PC-3 (cell line): ENCODE data around the gene OR8B8. TPM values are rescaled to one million over a fixed set of nuclear protein-coding genes. Genes with fewer than 3 reads are reported as not detected.
"Not testable (repeated sequence)": the region's sequence is repeated elsewhere in the genome, so short reads cannot be mapped to it uniquely, and the experiment has no call there.

Source experiments
- ATAC-seq: fragments of 200-7000 bp; cut with Tn5 transposase; 2 replicates; pipeline ENCODE4 v1.9.1; 2020; ENCODE audit warnings: mild to moderate bottlenecking, moderate library complexity
- BruUV-seq: library from RNA; stranded (reverse); fragments of 400-500 nt; replicated peaks from 2 replicates; lab custom pipeline; 2021; lab: Mats Ljungman, UMichigan
- CTCF ChIA-PET: fragments of 300-600 bp; sonication (Branson Sonifier 250); formaldehyde crosslinking; loops from one replicate; lab custom pipeline; 2022; ENCODE audit warnings: antibody characterized with exemption; lab: Charles Lee
- POLR2A ChIA-PET: fragments of 300-600 bp; sonication (Branson Sonifier 250); formaldehyde crosslinking; loops from one replicate; lab custom pipeline; 2022; ENCODE audit warnings: antibody characterized with exemption; ENCODE audit not compliant: unreplicated experiment; lab: Charles Lee
- DNase-seq: peaks from one replicate; pipeline ENCODE4 v3.0.0-alpha.2; 2015
- H2AFZ ChIP-seq: fragments of 300-600 bp; sonication (generic); 2 replicates; pipeline ENCODE4 v1.6.0; 2016; ENCODE audit warnings: antibody characterized with exemption, low read length
- H3F3A ChIP-seq: fragments of 300-600 bp; sonication (generic); one replicate; pipeline ENCODE4 v1.6.0; 2017; ENCODE audit warnings: antibody characterized with exemption, low read length, control low read depth, mild to moderate bottlenecking; ENCODE audit not compliant: unreplicated experiment
- H3K27ac ChIP-seq: fragments of 300-600 bp; sonication (generic); 2 replicates; pipeline ENCODE4 v1.5.1; 2016; ENCODE audit warnings: mild to moderate bottlenecking, low read length
- H3K27me3 ChIP-seq: fragments of 300-600 bp; sonication (generic); 2 replicates; pipeline ENCODE4 v1.6.1; 2016; ENCODE audit warnings: low read length, mixed read lengths
- H3K36me3 ChIP-seq: fragments of 300-600 bp; sonication (generic); 2 replicates; pipeline ENCODE4 v1.6.1; 2016; ENCODE audit warnings: low read depth, mixed run types, low read length, mixed read lengths
- H3K4me1 ChIP-seq: fragments of 300-600 bp; sonication (generic); 2 replicates; pipeline ENCODE4 v1.5.1; 2016; ENCODE audit warnings: low read length; ENCODE audit not compliant: insufficient read depth
- H3K4me2 ChIP-seq: fragments of 300-600 bp; sonication (generic); 2 replicates; pipeline ENCODE4 v1.6.0; 2016; ENCODE audit warnings: low read length
- H3K4me3 ChIP-seq: fragments of 300-600 bp; sonication (generic); 2 replicates; pipeline ENCODE4 v1.5.1; 2016; ENCODE audit warnings: mild to moderate bottlenecking, low read length, mixed read lengths
- H3K79me2 ChIP-seq: fragments of 300-600 bp; sonication (generic); 2 replicates; pipeline ENCODE4 v1.6.1; 2017; ENCODE audit warnings: low read length, mixed read lengths
- H3K9ac ChIP-seq: fragments of 300-600 bp; sonication (generic); 2 replicates; pipeline ENCODE4 v1.6.0; 2016; ENCODE audit warnings: mild to moderate bottlenecking, low read length
- H3K9me2 ChIP-seq: fragments of 300-600 bp; sonication (generic); replicated peaks from 2 replicates; pipeline ENCODE4 v1.6.1; 2016; ENCODE audit warnings: mixed run types, low read length, mixed read lengths
- H3K9me3 ChIP-seq: fragments of 300-600 bp; sonication (generic); 2 replicates; pipeline ENCODE4 v1.6.1; 2016; ENCODE audit warnings: low read length, mixed read lengths
- H4K20me1 ChIP-seq: fragments of 300-600 bp; sonication (generic); 2 replicates; pipeline ENCODE4 v1.6.1; 2016; ENCODE audit warnings: low read length, mixed read lengths
- EZH2 ChIP-seq: fragments of 300-600 bp; sonication (generic); IDR thresholded peaks from one replicate; pipeline ENCODE4 v1.6.1; 2017; ENCODE audit warnings: antibody characterized with exemption, mild to moderate bottlenecking, low read length; ENCODE audit not compliant: unreplicated experiment
- EZH2phosphoT487 ChIP-seq: fragments of 300-600 bp; sonication (generic); IDR thresholded peaks from 2 replicates; pipeline ENCODE4 v1.6.1; 2018; ENCODE audit warnings: mild to moderate bottlenecking, antibody characterized with exemption, low read length, borderline replicate concordance
- intact Hi-C: fragments of 100-400 bp; cut with micrococcal nuclease; formaldehyde crosslinking; loops from 2 replicates; pipeline ENCODE4 v1.9.0; 2023
- total RNA-seq: library from RNA; depleted of rRNA; stranded (reverse); fragments of >200 nt; gene quantifications from 2 replicates; pipeline ENCODE4 v1.2.3, GENCODE V29; 2014
- TF ChIP-seq, protein P1 (sequence below): fragments of 300-600 bp; sonication (generic); conservative IDR thresholded peaks from 2 replicates; pipeline ENCODE4 v1.5.1; 2017; ENCODE audit warnings: antibody characterized with exemption, low read depth, mild to moderate bottlenecking, low read length

Gene OR8B8
- total RNA-seq, 1 experiment from 2014 or later, result not detected

DNA sequence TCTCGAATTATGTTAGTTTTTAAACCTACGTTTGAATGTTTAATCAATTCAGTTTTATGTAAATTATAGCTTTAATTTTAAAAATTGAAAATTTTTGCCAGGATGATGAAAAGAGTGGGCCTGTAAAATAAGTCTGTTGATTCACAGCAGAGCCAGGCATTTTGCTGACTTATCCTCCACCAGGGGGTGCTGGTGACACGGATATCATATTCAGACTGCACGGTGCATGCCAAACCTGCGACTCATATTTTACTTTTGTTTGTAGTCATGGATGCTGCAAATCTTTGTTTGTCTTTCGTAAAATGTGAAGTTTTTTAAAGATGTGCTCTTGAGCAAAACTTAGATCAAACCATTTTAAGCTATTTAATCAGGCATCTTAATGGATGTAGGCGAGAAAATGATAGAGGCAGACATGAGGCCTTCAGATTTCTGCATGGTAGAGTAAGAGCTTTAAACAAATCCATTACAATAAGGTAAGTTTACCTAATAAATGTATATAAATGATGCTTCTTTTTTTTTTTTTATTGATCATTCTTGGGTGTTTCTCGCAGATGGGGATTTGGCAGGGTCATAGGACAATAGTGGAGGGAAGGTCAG lies 43.1 kb downstream of the OR8B8 start:
- TF ChIP-seq, protein P1, sequence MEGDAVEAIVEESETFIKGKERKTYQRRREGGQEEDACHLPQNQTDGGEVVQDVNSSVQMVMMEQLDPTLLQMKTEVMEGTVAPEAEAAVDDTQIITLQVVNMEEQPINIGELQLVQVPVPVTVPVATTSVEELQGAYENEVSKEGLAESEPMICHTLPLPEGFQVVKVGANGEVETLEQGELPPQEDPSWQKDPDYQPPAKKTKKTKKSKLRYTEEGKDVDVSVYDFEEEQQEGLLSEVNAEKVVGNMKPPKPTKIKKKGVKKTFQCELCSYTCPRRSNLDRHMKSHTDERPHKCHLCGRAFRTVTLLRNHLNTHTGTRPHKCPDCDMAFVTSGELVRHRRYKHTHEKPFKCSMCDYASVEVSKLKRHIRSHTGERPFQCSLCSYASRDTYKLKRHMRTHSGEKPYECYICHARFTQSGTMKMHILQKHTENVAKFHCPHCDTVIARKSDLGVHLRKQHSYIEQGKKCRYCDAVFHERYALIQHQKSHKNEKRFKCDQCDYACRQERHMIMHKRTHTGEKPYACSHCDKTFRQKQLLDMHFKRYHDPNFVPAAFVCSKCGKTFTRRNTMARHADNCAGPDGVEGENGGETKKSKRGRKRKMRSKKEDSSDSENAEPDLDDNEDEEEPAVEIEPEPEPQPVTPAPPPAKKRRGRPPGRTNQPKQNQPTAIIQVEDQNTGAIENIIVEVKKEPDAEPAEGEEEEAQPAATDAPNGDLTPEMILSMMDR, result peak; percentile 92
- no peak for TF ChIP-seq EZH2
- CTCF ChIA-PET, result interaction anchor here (0.6 to 1.3 kb wide), 8 partner anchors 92 to 1884 kb away, joined by 3 to 5 read pairs (median 4); partner anchors contain the start of genes SIAE and SPA17
- peak; percentile 95 for DNase-seq
- Histone ChIP-seq H3K4me3 (no peak overlapping the region), H3K79me2 (no peaks in the 10 kb centered on the region), H3K4me1 (no peaks in the 10 kb centered on the region; the same call in 1 of the 2 replicates), H3K27ac (no peak overlapping the region), H3K9me3 (no peaks in the 10 kb centered on the region), H3K4me2 (no peak overlapping the region), H2AFZ (no peak overlapping the region), H3K36me3 (no peaks in the 10 kb centered on the region), H3F3A (no peaks in the 10 kb centered on the region), H4K20me1 (no peaks in the 10 kb centered on the region), H3K9ac (no peak overlapping the region), H3K27me3 (peaks cover 29% of the 10 kb centered on the region), H3K9me2 (no peaks in the 10 kb centered on the region)
- BruUV-seq, result no TSS peak
- intact Hi-C loops, result loop anchor here (1.0 kb wide), 1 partner anchor 184 kb away; no protein-coding TSS in a partner anchor
- peak; percentile 98 for ATAC-seq
- POLR2A ChIA-PET, result no interaction called here

DNA sequence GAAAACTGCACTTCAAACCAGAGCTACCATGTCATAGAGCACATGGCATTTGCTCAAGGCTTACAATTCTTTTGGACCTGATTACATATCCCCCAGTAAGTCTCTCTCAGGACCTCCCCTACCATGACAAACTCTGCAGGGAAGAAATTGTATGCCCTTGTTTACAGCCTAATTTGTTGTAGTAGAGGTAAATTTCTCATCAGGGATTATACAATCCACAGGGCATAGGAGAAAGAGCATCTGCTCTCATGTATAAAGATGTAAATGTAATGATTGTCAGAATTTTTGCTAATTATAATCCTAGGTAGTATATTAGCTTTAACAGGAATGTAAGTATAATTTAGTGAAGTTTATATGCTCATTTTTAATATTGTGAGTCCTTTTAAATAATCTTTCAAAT lies 46.6 kb downstream of the OR8B8 start, which contains the start of gene OR8B3:
Gene OR8B3 (minus strand): TSS at position 101 of the 400 bp plus-strand sequence. CDS start 1,673 bp downstream, outside the sequence.
- no peaks in the 10 kb centered on the region for H3K27me3 ChIP-seq
- no peak within 1 kb of the TSS for H2AFZ ChIP-seq
- H3K36me3 ChIP-seq, result no peaks in the 10 kb centered on the region
- H3K4me2 ChIP-seq, result no peak within 1 kb of the TSS
- ATAC-seq (no peak), DNase-seq (no peak)
- no peak within 1 kb of the TSS for H3K27ac ChIP-seq
- H3K4me3 ChIP-seq, result no peak within 1 kb of the TSS
- no peaks in the 10 kb centered on the region for H3F3A ChIP-seq
- intact Hi-C loops, result no loop called here
- ChIA-PET CTCF (no interaction called here), POLR2A (no interaction called here)
- H3K9me2 ChIP-seq, result no peaks in the 10 kb centered on the region
- no TSS peak for BruUV-seq
- no peaks in the 10 kb centered on the region for H3K79me2 ChIP-seq
- no peaks in the 10 kb centered on the region for H3K9me3 ChIP-seq
- no peak within 1 kb of the TSS for H3K9ac ChIP-seq
- no peak for TF ChIP-seq EZH2phosphoT487
- no peaks in the 10 kb centered on the region for H4K20me1 ChIP-seq
- H3K4me1 ChIP-seq, result no peaks in the 10 kb centered on the region; the same call in 1 of the 2 replicates

DNA sequence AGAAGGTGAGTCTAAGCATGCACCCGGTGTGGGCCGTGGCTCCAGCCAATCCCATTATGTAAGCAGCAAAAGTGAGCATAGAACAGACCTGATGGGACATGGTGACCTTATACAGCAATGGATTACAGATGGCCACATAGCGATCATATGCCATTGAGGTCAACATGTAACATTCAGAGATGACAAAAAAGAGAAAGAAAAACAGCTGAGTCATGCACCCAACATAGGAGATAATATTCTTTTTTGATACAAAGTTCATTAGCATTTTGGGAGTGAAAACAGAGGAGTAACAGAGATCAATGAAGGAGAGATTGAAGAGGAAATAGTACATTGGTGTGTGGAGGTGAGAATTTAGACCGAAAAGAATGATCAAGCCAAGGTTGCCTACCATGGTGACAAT lies 48.6 kb downstream of the OR8B8 start:
- ATAC-seq, H2AFZ ChIP-seq, H3K4me2 ChIP-seq, intact Hi-C loops, POLR2A ChIA-PET, H3K9ac ChIP-seq, CTCF ChIA-PET, H3K9me2 ChIP-seq, H3K27me3 ChIP-seq, H3K4me1 ChIP-seq, H3F3A ChIP-seq, BruUV-seq, H3K9me3 ChIP-seq, H3K27ac ChIP-seq, H3K79me2 ChIP-seq, H4K20me1 ChIP-seq, DNase-seq, H3K4me3 ChIP-seq, H3K36me3 ChIP-seq: not testable (repeated sequence)
